Measurements from ENCODE around the gene NRXN2.

- no peak for TF ChIP-seq CTCF (IDR thresholded peaks at IDR 0.05; ENCODE audit: insufficient read depth, low read depth, low read length)
- peak; percentile 66 for TF ChIP-seq EZH2 (IDR thresholded peaks at IDR 0.05; ENCODE audit: insufficient read depth, low read length)
Measured at GRCh38 chr11:64745521-64746328, 22.7 kb upstream of the NRXN2 start.

All from astrocyte (in vitro differentiated cells and primary cell).